Left lung (tissue), 10 donors: ENCODE data around the gene PHC3. TPM values are rescaled to one million over a fixed set of nuclear protein-coding genes. Genes with fewer than 3 reads are reported as not detected.

Experiments used
- ATAC-seq: fragments of 200-7000 bp; cut with Tn5 transposase; one replicate; pipeline ENCODE4 v1.9.1; 2020; ENCODE audit warnings: moderate library complexity
- DNase-seq, 4 donors: peaks; one replicate each; pipeline ENCODE4 v3.0.0-alpha.2; 2013 to 2020
- H3K27ac ChIP-seq, 2 donors: fragments of 200-600 bp; sonication (generic) in 1 of 2; one replicate each; pipeline versions ENCODE4 v1.5.0 to v1.8.0; 2020 to 2021
- H3K27me3 ChIP-seq, 2 donors: fragments of 200-600 bp; sonication (generic) in 1 of 2; one replicate each; pipeline versions ENCODE4 v1.5.0 to v1.8.0; 2020 to 2021
- H3K36me3 ChIP-seq, 2 donors: fragments of 200-600 bp; sonication (generic) in 1 of 2; one replicate each; pipeline versions ENCODE4 v1.5.0 to v1.8.0; 2020 to 2021
- H3K4me1 ChIP-seq, 2 donors: fragments of 200-600 bp; one replicate each; pipeline ENCODE4 v1.8.0; 2021
- H3K4me3 ChIP-seq, 2 donors: fragments of 200-600 bp; sonication (generic) in 1 of 2; one replicate each; pipeline versions ENCODE4 v1.5.0 to v1.8.0; 2020 to 2021; ENCODE audit warnings: mild to moderate bottlenecking in 1 of 2
- H3K9me3 ChIP-seq, 2 donors: fragments of 200-600 bp; sonication (generic) in 1 of 2; one replicate each; pipeline versions ENCODE4 v1.5.0 to v1.8.0; 2020 to 2021
- CTCF ChIP-seq, 2 donors: fragments of 200-600 bp; sonication (generic) in 1 of 2; IDR thresholded peaks; one replicate each; pipeline versions ENCODE4 v1.5.0 to v1.8.0; 2021; ENCODE audit warnings: antibody characterized with exemption in 2 of 2
- intact Hi-C, 2 donors: fragments of 100-400 bp; cut with DNase I; formaldehyde crosslinking; loops; one replicate each; pipeline versions ENCODE4 v1.11.2 to v1.14.2; 2022
- polyA plus RNA-seq, 6 donors: library from polyadenylated mRNA; unstranded; fragments of 120-200 nt; gene quantifications; one replicate each; pipeline ENCODE4 v1.2.1, GENCODE V29; 2013; ENCODE audit not compliant: insufficient read length in 6 of 6
- total RNA-seq, 2 donors: library from RNA; stranded (reverse); fragmentation: NEBNext Ultra II Directional; extraction: Animal tissue kit (Norgen Biotek cat#: 25700); gene quantifications; one replicate each; pipeline ENCODE4 v1.2.1, GENCODE V29; 2021
- donor health status: DM: no; HTN: yes; CAD: no.
- donor health status: DM: no; HTN: no; CAD: no.

PHC3 gene
- total and polyA plus RNA-seq, 8 donors, result 35.5 to 66.3 (median 47.1) TPM

GRCh38 chr3:170164717-170165116 is 16.8 kb downstream of the PHC3 start:
- intact Hi-C loops, result no loop called here
- Histone ChIP-seq H3K27ac (no peak overlapping the region), H3K4me1 (peaks cover 0 to 24% of the 10 kb centered on the region in 2 donors), H3K27me3 (no peaks in the 10 kb centered on the region), H3K36me3 (peaks cover 0 to 74% of the 10 kb centered on the region in 2 donors), H3K9me3 (no peaks in the 10 kb centered on the region), H3K4me3 (no peak overlapping the region)
- ATAC-seq (peak; percentile 43), DNase-seq (no peak)
- TF ChIP-seq CTCF (IDR thresholded peaks at IDR 0.05), result no peak

GRCh38 chr3:170163956-170164645 is 17.4 kb downstream of the PHC3 start:
- Histone ChIP-seq H3K9me3 (no peaks in the 10 kb centered on the region), H3K4me1 (peaks cover 0 to 24% of the 10 kb centered on the region in 2 donors), H3K27ac (no peak overlapping the region), H3K36me3 (peaks cover 0 to 68% of the 10 kb centered on the region in 2 donors), H3K27me3 (no peaks in the 10 kb centered on the region), H3K4me3 (no peak overlapping the region)
- ATAC-seq (no peak), DNase-seq (no peak)
- intact Hi-C loops, result no loop called here
- TF ChIP-seq CTCF (IDR thresholded peaks at IDR 0.05), result no peak

GRCh38 chr3:170162630-170163029 is 18.9 kb downstream of the PHC3 start:
- no peak overlapping the region for H3K4me3 ChIP-seq
- H3K9me3 ChIP-seq, result no peaks in the 10 kb centered on the region
- H3K36me3 ChIP-seq, result peaks cover 0 to 61% of the 10 kb centered on the region in 2 donors
- H3K27ac ChIP-seq, result no peak overlapping the region
- H3K27me3 ChIP-seq, result no peaks in the 10 kb centered on the region
- H3K4me1 ChIP-seq, result peaks cover 0 to 24% of the 10 kb centered on the region in 2 donors
- no peak for ATAC-seq
- no peak for DNase-seq
- intact Hi-C loops, result no loop called here
- no peak for TF ChIP-seq CTCF (IDR thresholded peaks at IDR 0.05)

- ATAC-seq, result no peak
- no peak for DNase-seq
- no peak overlapping the region for H3K27ac ChIP-seq
- H3K36me3 ChIP-seq, result peaks cover 0 to 56% of the 10 kb centered on the region in 2 donors
- no peaks in the 10 kb centered on the region for H3K9me3 ChIP-seq
- H3K4me1 ChIP-seq, result peaks cover 0 to 24% of the 10 kb centered on the region in 2 donors
- no peaks in the 10 kb centered on the region for H3K27me3 ChIP-seq
- no peak for TF ChIP-seq CTCF (IDR thresholded peaks at IDR 0.05)
- intact Hi-C loops, result no loop called here
- H3K4me3 ChIP-seq, result no peak overlapping the region
Measured at GRCh38 chr3:170162052-170162451, 19.5 kb downstream of the PHC3 start.

- no peak for TF ChIP-seq CTCF (IDR thresholded peaks at IDR 0.05)
- no peaks in the 10 kb centered on the region for H3K27me3 ChIP-seq
- peaks cover 0 to 35% of the 10 kb centered on the region in 2 donors for H3K36me3 ChIP-seq
- DNase-seq (no peak), ATAC-seq (peak; percentile 38)
- no peak overlapping the region for H3K27ac ChIP-seq
- H3K4me1 ChIP-seq, result peaks cover 1 to 31% of the 10 kb centered on the region in 2 donors
- H3K9me3 ChIP-seq, result no peaks in the 10 kb centered on the region
- intact Hi-C loops, result no loop called here
- H3K4me3 ChIP-seq, result no peak overlapping the region
Measured at GRCh38 chr3:170159933-170160332, 21.6 kb downstream of the PHC3 start.
